ENCODE data around the gene MFRP. TPM values are rescaled to one million over a fixed set of nuclear protein-coding genes. Genes with fewer than 3 reads are reported as not detected.

MFRP gene
- total RNA-seq, 2 donors from 2014 or later, result 0.27 TPM; not detected in 1

- no peak for DNase-seq (ENCODE audit: low spot score)
- H3K36me3 ChIP-seq, result no peaks in the 10 kb centered on the region
- H3K9me3 ChIP-seq, result no peaks in the 10 kb centered on the region
- ATAC-seq (ENCODE audit: insufficient number of reproducible peaks, low FRiP score, low read depth), result no peak
- peaks cover 12 to 41% of the 10 kb centered on the region in 2 donors for H3K4me1 ChIP-seq (ENCODE audit: control insufficient read depth in 1 of 2, low read depth in 2 of 2)
- no peak for TF ChIP-seq CTCF (IDR thresholded peaks at IDR 0.05)
- no peak overlapping the region for H3K27ac ChIP-seq
- H3K27me3 ChIP-seq (replicated peaks; ENCODE audit: insufficient read depth), result no peaks in the 10 kb centered on the region
- no peak overlapping the region for H3K4me3 ChIP-seq
These were observed 4.5 kb downstream of the MFRP start for GRCh38 chr11:119342023-119342300.

GRCh38 chr11:119341222-119342022, 5.1 kb downstream of the MFRP start:
- peak overlapping the region in 1 of 2 donors; percentile 95 for H3K27ac ChIP-seq
- ATAC-seq (ENCODE audit: insufficient number of reproducible peaks, low FRiP score, low read depth) (no peak), DNase-seq (ENCODE audit: low spot score) (no peak)
- no peaks in the 10 kb centered on the region for H3K27me3 ChIP-seq (replicated peaks; ENCODE audit: insufficient read depth)
- no peak for TF ChIP-seq CTCF (IDR thresholded peaks at IDR 0.05)
- H3K4me1 ChIP-seq (ENCODE audit: control insufficient read depth in 1 of 2, low read depth in 2 of 2), result peaks cover 12 to 43% of the 10 kb centered on the region in 2 donors
- H3K9me3 ChIP-seq, result no peaks in the 10 kb centered on the region
- H3K36me3 ChIP-seq, result no peaks in the 10 kb centered on the region
- peak overlapping the region; percentile 91 for H3K4me3 ChIP-seq

GRCh38 chr11:119340335-119341221, 5.9 kb downstream of the MFRP start, which contains the start of gene C1QTNF5:
TSS of gene C1QTNF5 (minus strand) at chr11:119340883. CDS start at chr11:119340397, 486 bp downstream.
- Histone ChIP-seq H3K27me3 (replicated peaks; ENCODE audit: insufficient read depth) (no peaks in the 10 kb centered on the region), H3K4me3 (peak within 1 kb of the TSS; percentile 91), H3K27ac (peak within 1 kb of the TSS; percentile 70 to 95), H3K36me3 (no peaks in the 10 kb centered on the region), H3K4me1 (ENCODE audit: control insufficient read depth in 1 of 2, low read depth in 2 of 2) (peaks cover 15 to 50% of the 10 kb centered on the region in 2 donors), H3K9me3 (no peaks in the 10 kb centered on the region)
- TF ChIP-seq CTCF (IDR thresholded peaks at IDR 0.05), result no peak
- DNase-seq (ENCODE audit: low spot score) (no peak), ATAC-seq (ENCODE audit: insufficient number of reproducible peaks, low FRiP score, low read depth) (peak; percentile 11)

- peak overlapping the region; percentile 91 for H3K4me3 ChIP-seq
These were observed 6.7 kb downstream of the MFRP start for GRCh38 chr11:119339589-119340334.

More at GRCh38 chr11:119339589-119340334, 6.7 kb downstream of the MFRP start:
- ATAC-seq (ENCODE audit: insufficient number of reproducible peaks, low FRiP score, low read depth) (peak; percentile 43), DNase-seq (ENCODE audit: low spot score) (no peak)
- peak; percentile 91 for TF ChIP-seq CTCF (IDR thresholded peaks at IDR 0.05)
- no peaks in the 10 kb centered on the region for H3K36me3 ChIP-seq
- H3K4me1 ChIP-seq (ENCODE audit: control insufficient read depth in 1 of 2, low read depth in 2 of 2), result peaks cover 22 to 58% of the 10 kb centered on the region in 2 donors
- H3K9me3 ChIP-seq, result no peaks in the 10 kb centered on the region
- no peaks in the 10 kb centered on the region for H3K27me3 ChIP-seq (replicated peaks; ENCODE audit: insufficient read depth)
- peak overlapping the region; percentile 70 to 95 for H3K27ac ChIP-seq
